Skeletal muscle tissue (tissue), 4 donors: ENCODE measurements around the gene IPCEF1. TPM values are rescaled to one million over a fixed set of nuclear protein-coding genes. Genes with fewer than 3 reads are reported as not detected.

ENCODE experiments used
- H3K27ac ChIP-seq: one replicate; pipeline ENCODE4 v1.7.0; 2013; ENCODE audit warnings: mild to moderate bottlenecking, low read depth, low read length, inconsistent platforms
- H3K27me3 ChIP-seq, 3 donors: one replicate each; pipeline ENCODE4 v1.7.0; 2013; ENCODE audit warnings: low read length in 3 of 3; ENCODE audit not compliant: control insufficient read depth in 3 of 3, insufficient read depth in 3 of 3
- H3K36me3 ChIP-seq, 3 donors: one replicate each; pipeline ENCODE4 v1.7.0; 2013; ENCODE audit warnings: low read length in 3 of 3; ENCODE audit not compliant: control insufficient read depth in 3 of 3, insufficient read depth in 3 of 3
- H3K4me1 ChIP-seq, 3 donors: one replicate each; pipeline ENCODE4 v1.7.0; 2013; ENCODE audit warnings: low read length in 3 of 3, mild to moderate bottlenecking in 3 of 3; ENCODE audit not compliant: control insufficient read depth in 3 of 3, insufficient read depth in 3 of 3
- H3K4me3 ChIP-seq, 3 donors: one replicate each; pipeline ENCODE4 v1.7.0; 2013; ENCODE audit warnings: low read length in 3 of 3
- H3K9ac ChIP-seq, 3 donors: one replicate each; pipeline ENCODE4 v1.7.0; 2013; ENCODE audit warnings: low read length in 3 of 3, mild to moderate bottlenecking in 3 of 3, moderate library complexity in 2 of 3, low read depth in 1 of 3
- H3K9me3 ChIP-seq, 3 donors: one replicate each; pipeline ENCODE4 v1.7.0; 2013; ENCODE audit warnings: low read length in 3 of 3; ENCODE audit not compliant: control insufficient read depth in 3 of 3
- total RNA-seq: library from RNA; depleted of rRNA; stranded (reverse); fragments of >200 nt; gene quantifications from one replicate; pipeline ENCODE4 v1.2.3, GENCODE V29; 2014
- donor health status: Osteomylitis.

IPCEF1 gene
- total RNA-seq, 1 donor from 2014 or later = 2.1 TPM

DNA sequence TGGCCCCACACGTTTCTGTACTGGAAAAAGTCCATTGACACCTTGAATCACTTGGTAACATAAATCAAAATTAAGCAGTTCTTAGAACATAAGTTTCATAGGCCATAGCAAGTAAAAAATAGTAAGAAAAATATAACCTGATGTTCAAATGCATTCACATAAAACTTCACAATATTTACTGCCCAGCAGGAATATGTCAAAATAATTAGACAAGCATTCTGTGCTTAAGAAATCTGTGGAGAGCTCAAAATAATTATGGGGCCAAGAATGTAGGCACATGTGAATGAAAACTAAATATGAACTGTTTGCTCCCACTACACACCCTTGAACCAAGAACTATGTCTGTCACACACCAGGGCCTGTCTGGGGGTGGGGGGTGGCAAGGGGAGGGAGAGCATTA, 70.8 kb downstream of the IPCEF1 start:
- H3K9me3 ChIP-seq = peaks cover 0 to 3% (median 0%) of the 10 kb centered on the region in 3 donors
- H3K36me3 ChIP-seq = no peaks in the 10 kb centered on the region

GRCh38 chr6:154284313-154284853, 72.2 kb downstream of the IPCEF1 start:
- H3K9ac ChIP-seq = no peak overlapping the region
- no peaks in the 10 kb centered on the region for H3K36me3 ChIP-seq
- no peaks in the 10 kb centered on the region for H3K27me3 ChIP-seq
- no peak overlapping the region for H3K27ac ChIP-seq
- H3K4me1 ChIP-seq = no peaks in the 10 kb centered on the region
- H3K4me3 ChIP-seq = no peak overlapping the region
- peaks cover 0 to 3% (median 0%) of the 10 kb centered on the region in 3 donors for H3K9me3 ChIP-seq

More for the DNA sequence above, 70.8 kb downstream of the IPCEF1 start:
- Histone ChIP-seq H3K4me3 (no peak overlapping the region), H3K9ac (no peak overlapping the region), H3K27me3 (no peaks in the 10 kb centered on the region), H3K27ac (no peak overlapping the region), H3K4me1 (no peaks in the 10 kb centered on the region)

- no peak overlapping the region for H3K27ac ChIP-seq
- H3K9me3 ChIP-seq = peaks cover 0 to 3% (median 0%) of the 10 kb centered on the region in 3 donors
- no peaks in the 10 kb centered on the region for H3K36me3 ChIP-seq
- H3K27me3 ChIP-seq = no peaks in the 10 kb centered on the region
- H3K4me3 ChIP-seq = no peak overlapping the region
- H3K9ac ChIP-seq = no peak overlapping the region
- H3K4me1 ChIP-seq = no peaks in the 10 kb centered on the region
Measured at GRCh38 chr6:154280521-154280920, 76.1 kb downstream of the IPCEF1 start.

DNA sequence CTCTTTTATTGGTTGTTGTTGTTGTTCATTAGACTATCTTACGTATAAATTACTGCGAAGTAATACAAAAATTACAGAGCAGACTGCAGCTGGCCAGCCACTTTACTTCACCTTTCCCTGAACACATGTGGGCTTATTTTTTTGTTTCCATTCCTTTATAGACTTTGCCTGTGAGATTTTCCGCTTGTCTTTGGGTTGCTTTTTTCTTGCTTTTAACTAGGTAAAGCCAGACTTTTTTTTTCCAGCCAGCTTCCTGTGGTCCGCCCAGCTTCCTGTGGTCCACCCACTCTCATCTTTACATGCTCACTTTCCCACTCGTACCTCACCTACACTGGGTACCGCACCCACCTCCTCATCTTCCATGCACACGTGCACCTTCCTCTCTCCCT, 79.0 kb downstream of the IPCEF1 start:
- Histone ChIP-seq H3K36me3 (no peaks in the 10 kb centered on the region), H3K4me3 (no peak overlapping the region), H3K4me1 (no peaks in the 10 kb centered on the region), H3K27ac (no peak overlapping the region), H3K9me3 (no peaks in the 10 kb centered on the region), H3K9ac (no peak overlapping the region), H3K27me3 (no peaks in the 10 kb centered on the region)

- Histone ChIP-seq H3K9me3 (no peaks in the 10 kb centered on the region), H3K27ac (no peak overlapping the region), H3K4me3 (no peak overlapping the region), H3K27me3 (no peaks in the 10 kb centered on the region), H3K36me3 (no peaks in the 10 kb centered on the region), H3K9ac (no peak overlapping the region), H3K4me1 (no peaks in the 10 kb centered on the region)
Measured at GRCh38 chr6:154276810-154277628, 79.6 kb downstream of the IPCEF1 start.

- Histone ChIP-seq H3K9me3 (no peaks in the 10 kb centered on the region), H3K9ac (no peak overlapping the region), H3K27me3 (no peaks in the 10 kb centered on the region), H3K27ac (no peak overlapping the region), H3K36me3 (no peaks in the 10 kb centered on the region), H3K4me1 (no peaks in the 10 kb centered on the region), H3K4me3 (no peak overlapping the region)
Measured at GRCh38 chr6:154274168-154274567, 82.4 kb downstream of the IPCEF1 start.

GRCh38 chr6:154268486-154268885, 88.1 kb downstream of the IPCEF1 start:
- no peaks in the 10 kb centered on the region for H3K9me3 ChIP-seq
- H3K9ac ChIP-seq = no peak overlapping the region
- no peak overlapping the region for H3K27ac ChIP-seq
- no peak overlapping the region for H3K4me3 ChIP-seq
- no peaks in the 10 kb centered on the region for H3K27me3 ChIP-seq
- H3K4me1 ChIP-seq = no peaks in the 10 kb centered on the region
- no peaks in the 10 kb centered on the region for H3K36me3 ChIP-seq

DNA sequence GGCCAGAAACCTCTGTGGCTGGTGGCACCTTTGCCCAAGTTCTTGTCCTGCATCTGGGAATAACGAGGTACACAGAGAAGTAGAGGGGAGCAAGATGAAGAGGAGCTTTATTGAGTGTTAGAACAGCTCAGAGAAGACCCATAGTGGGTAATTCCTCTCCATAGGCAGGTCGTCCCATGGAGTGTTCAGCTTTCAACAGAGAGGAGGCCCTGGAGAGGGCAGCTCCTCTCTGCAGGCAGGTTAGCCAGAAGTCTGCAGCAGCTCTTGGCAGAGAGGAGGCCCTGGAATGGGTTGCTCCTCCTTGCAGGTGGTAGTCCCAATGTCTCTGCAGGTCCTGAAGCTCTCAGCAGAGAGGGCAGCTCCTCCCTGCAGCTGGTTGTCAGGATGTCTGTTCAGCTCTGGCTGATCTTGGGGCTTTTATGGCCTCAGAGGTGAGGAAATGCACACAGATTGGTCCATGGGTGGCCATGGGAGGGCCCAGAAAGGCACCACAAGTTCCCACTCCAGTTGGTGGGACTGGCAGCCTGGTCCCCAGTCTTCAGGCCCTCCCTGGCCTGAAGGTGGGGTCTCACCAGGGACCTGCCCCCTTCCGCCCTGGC, 89.0 kb downstream of the IPCEF1 start:
- H3K4me1 ChIP-seq = no peaks in the 10 kb centered on the region
- H3K9me3 ChIP-seq = no peaks in the 10 kb centered on the region
- H3K4me3 ChIP-seq = no peak overlapping the region
- H3K9ac ChIP-seq = no peak overlapping the region
- H3K36me3 ChIP-seq = no peaks in the 10 kb centered on the region
- H3K27me3 ChIP-seq = no peaks in the 10 kb centered on the region
- no peak overlapping the region for H3K27ac ChIP-seq

DNA sequence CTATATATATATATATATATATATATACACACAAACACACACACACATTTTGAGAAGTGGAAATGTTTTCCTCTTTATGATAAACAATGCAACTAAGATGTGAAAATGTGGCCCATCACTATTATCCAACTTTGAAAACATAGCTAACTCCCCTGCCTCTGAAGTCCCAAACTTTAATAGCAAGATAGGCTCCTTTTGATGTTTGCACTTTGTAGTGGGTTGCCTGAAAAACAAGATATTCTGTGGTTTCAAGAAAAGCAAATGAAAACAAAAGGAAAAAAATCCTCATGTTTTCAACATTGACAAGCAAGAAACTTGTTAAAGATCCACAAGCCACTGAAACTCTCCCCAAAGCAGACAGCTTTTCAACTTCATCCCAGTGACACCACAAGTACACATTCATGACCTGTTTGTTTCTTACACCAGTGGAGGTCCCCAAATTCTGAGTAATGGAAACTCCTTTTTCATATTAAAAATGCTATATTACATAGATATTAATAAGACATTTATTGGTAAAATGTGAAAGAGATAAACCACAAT, 90.0 kb downstream of the IPCEF1 start:
- Histone ChIP-seq H3K36me3 (no peaks in the 10 kb centered on the region), H3K27ac (no peak overlapping the region), H3K27me3 (no peaks in the 10 kb centered on the region), H3K9me3 (no peaks in the 10 kb centered on the region), H3K4me3 (no peak overlapping the region), H3K9ac (no peak overlapping the region), H3K4me1 (no peaks in the 10 kb centered on the region)
